CD14-positive monocyte (primary cell): ENCODE measurements around the gene C12orf54. TPM values are rescaled to one million over a fixed set of nuclear protein-coding genes. Genes with fewer than 3 reads are reported as not detected.
"Not testable (repeated sequence)": the region's sequence is repeated elsewhere in the genome, so short reads cannot be mapped to it uniquely, and the experiment has no call there.

Source experiments
- DNase-seq, 3 donors: peaks; one replicate each; pipeline ENCODE4 v3.0.0-alpha.2; 2011 to 2022
- H2AFZ ChIP-seq: 2 replicates; pipeline ENCODE4 v1.6.0; 2012; ENCODE audit warnings: mild to moderate bottlenecking, low read depth, low read length, inconsistent platforms; ENCODE audit not compliant: insufficient read depth, poor library complexity, severe bottlenecking
- H3K27ac ChIP-seq, 2 donors: 1 replicate in 1 of 2; 2 replicates in 1 of 2; pipeline ENCODE4 v1.5.1; 2012 to 2013; ENCODE audit warnings: low read length in 2 of 2, control low read depth in 1 of 2, inconsistent platforms in 1 of 2, low read depth in 1 of 2, mild to moderate bottlenecking in 1 of 2
- H3K27me3 ChIP-seq, 2 donors: one replicate each; pipeline versions ENCODE4 v1.6.0 to v1.6.1; 2011 to 2013; ENCODE audit warnings: low read length in 2 of 2; ENCODE audit not compliant: control insufficient read depth in 2 of 2, insufficient read depth in 2 of 2
- H3K36me3 ChIP-seq, 2 donors: replicated peaks in 1 of 2; 1 replicate in 1 of 2; 2 replicates in 1 of 2; pipeline versions ENCODE4 v1.5.1 to v1.6.1; 2012 to 2013; ENCODE audit warnings: low read length in 2 of 2, control low read depth in 1 of 2, inconsistent platforms in 1 of 2, mild to moderate bottlenecking in 1 of 2; ENCODE audit not compliant: insufficient read depth in 2 of 2, control insufficient read depth in 1 of 2
- H3K4me1 ChIP-seq, 2 donors: 1 replicate in 1 of 2; 2 replicates in 1 of 2; pipeline versions ENCODE4 v1.5.1 to v1.6.1; 2012 to 2013; ENCODE audit warnings: low read length in 2 of 2, control low read depth in 1 of 2, inconsistent platforms in 1 of 2, mild to moderate bottlenecking in 1 of 2, moderate library complexity in 1 of 2; ENCODE audit not compliant: insufficient read depth in 2 of 2, control insufficient read depth in 1 of 2
- H3K4me2 ChIP-seq: replicated peaks from 2 replicates; pipeline ENCODE3; 2012; ENCODE audit warnings: low read length, moderate library complexity, mild to moderate bottlenecking; ENCODE audit not compliant: poor library complexity, severe bottlenecking; ENCODE audit errors: extremely low read depth
- H3K4me3 ChIP-seq, 3 experiments: fragments of 200-600 bp in 1 of 3; sonication (generic) in 1 of 3; replicated peaks in 1 of 3; 1 replicate in 2 of 3; 2 replicates in 1 of 3; pipeline ENCODE4 v1.5.1; 2011 to 2013; ENCODE audit warnings: low read length in 3 of 3, mild to moderate bottlenecking in 3 of 3, control low read depth in 2 of 3, low read depth in 2 of 3, inconsistent platforms in 1 of 3, moderate library complexity in 1 of 3
- H3K79me2 ChIP-seq: 2 replicates; pipeline ENCODE4 v1.6.0; 2012; ENCODE audit warnings: mild to moderate bottlenecking, control low read depth, inconsistent platforms, low read length, moderate library complexity; ENCODE audit not compliant: insufficient read depth
- H3K9ac ChIP-seq: 2 replicates; pipeline ENCODE4 v1.6.0; 2017; ENCODE audit warnings: low read length, mild to moderate bottlenecking; ENCODE audit not compliant: insufficient read depth, poor library complexity, severe bottlenecking
- H3K9me3 ChIP-seq, 2 donors: replicated peaks in 1 of 2; 1 replicate in 1 of 2; 2 replicates in 1 of 2; pipeline versions ENCODE4 v1.5.1 to v1.6.1; 2012 to 2013; ENCODE audit warnings: low read length in 2 of 2, control low read depth in 1 of 2; ENCODE audit not compliant: control insufficient read depth in 1 of 2, insufficient read depth in 1 of 2
- H4K20me1 ChIP-seq: 2 replicates; pipeline ENCODE4 v1.6.0; 2012; ENCODE audit warnings: mild to moderate bottlenecking, low read length, control low read depth, moderate library complexity; ENCODE audit not compliant: insufficient read depth
- H3K27ac Mint-ChIP-seq, 7 donors: one replicate each; pipeline ENCODE4 v1.8.0; 2020; ENCODE audit warnings: mild to moderate bottlenecking in 7 of 7, mixed read lengths in 7 of 7, moderate library complexity in 6 of 7, inconsistent platforms in 2 of 7
- H3K27me3 Mint-ChIP-seq, 3 donors: one replicate each; pipeline ENCODE4 v1.8.0; 2021 to 2022; ENCODE audit warnings: low read depth in 3 of 3, mild to moderate bottlenecking in 3 of 3, mixed read lengths in 3 of 3, moderate library complexity in 3 of 3, inconsistent platforms in 1 of 3
- H3K36me3 Mint-ChIP-seq, 2 donors: one replicate each; pipeline ENCODE4 v1.8.0; 2020; ENCODE audit warnings: mixed read lengths in 2 of 2, inconsistent platforms in 1 of 2, mild to moderate bottlenecking in 1 of 2
- H3K4me1 Mint-ChIP-seq: one replicate; pipeline ENCODE4 v1.8.0; 2020; ENCODE audit warnings: mild to moderate bottlenecking, mixed read lengths
- H3K4me3 Mint-ChIP-seq, 2 donors: one replicate each; pipeline ENCODE4 v1.8.0; 2020; ENCODE audit warnings: mild to moderate bottlenecking in 2 of 2, mixed read lengths in 2 of 2, moderate library complexity in 1 of 2
- H3K9me3 Mint-ChIP-seq, 7 donors: one replicate each; pipeline ENCODE4 v1.8.0; 2020 to 2022; ENCODE audit warnings: mixed read lengths in 7 of 7, mild to moderate bottlenecking in 6 of 7, moderate library complexity in 6 of 7, inconsistent platforms in 2 of 7
- CTCF ChIP-seq: fragments of 200-600 bp; IDR thresholded peaks from one replicate; pipeline ENCODE4 v1.8.0; 2022; ENCODE audit warnings: antibody characterized with exemption, mild to moderate bottlenecking
- WGBS: methylation state at CpG from one replicate; pipeline ENCODE4 v1.1.5; 2013; ENCODE audit warnings: missing lambda C conversion rate; ENCODE audit not compliant: insufficient coverage; 5-methylcytosine and 5-hydroxymethylcytosine counted together
- intact Hi-C, 2 donors: fragments of 100-400 bp; cut with micrococcal nuclease; formaldehyde crosslinking; loops; one replicate each; pipeline versions ENCODE4 v1.15.0 to v1.15.1; 2023
- polyA plus RNA-seq, 3 donors: library from polyadenylated mRNA; depleted of rRNA in 1 of 3; unstranded in 2 of 3; stranded (reverse) in 1 of 3; fragments of 300-500 nt in 2 of 3; fragments of >200 nt in 1 of 3; fragmentation: Illumina TruSeq in 2 of 3; gene quantifications; 1 replicate in 2 of 3; 2 replicates in 1 of 3; pipeline ENCODE4 v1.2.3, GENCODE V29; 2012 to 2021

The C12orf54 gene
- polyA plus RNA-seq, 3 donors, result not detected

- Histone ChIP-seq H3K27me3 (no peaks in the 10 kb centered on the region), H3K27ac (no peak within 1 kb of the TSS), H3K9ac (no peak within 1 kb of the TSS), H4K20me1 (no peaks in the 10 kb centered on the region), H3K4me3 (no peak within 1 kb of the TSS), H3K9me3 (peaks cover 13 to 26% of the 10 kb centered on the region in 2 donors), H3K4me1 (no peaks in the 10 kb centered on the region), H3K36me3 (no peaks in the 10 kb centered on the region), H3K4me2 (no peak within 1 kb of the TSS), H3K79me2 (no peaks in the 10 kb centered on the region), H2AFZ (no peak within 1 kb of the TSS)
- WGBS, result 100% methylated on average over 5 of the region's 7 CpGs
- Mint-ChIP-seq H3K4me1 (no peaks in the 10 kb centered on the region), H3K36me3 (no peaks in the 10 kb centered on the region), H3K9me3 (peaks cover 28 to 53% (median 42%) of the 10 kb centered on the region in 7 donors), H3K4me3 (no peak within 1 kb of the TSS), H3K27ac (no peak within 1 kb of the TSS), H3K27me3 (peaks cover 3 to 4% (median 4%) of the 10 kb centered on the region in 3 donors)
- TF ChIP-seq CTCF, result no peak
- no peak for DNase-seq
- intact Hi-C loops, result no loop called here
Observed at GRCh38 chr12:48472259-48472658, 10.0 kb upstream of the C12orf54 start, which contains the start of gene ANP32D. Gene ANP32D (plus strand): TSS chr12:48472559. CDS start chr12:48472665, 106 bp downstream.

DNA sequence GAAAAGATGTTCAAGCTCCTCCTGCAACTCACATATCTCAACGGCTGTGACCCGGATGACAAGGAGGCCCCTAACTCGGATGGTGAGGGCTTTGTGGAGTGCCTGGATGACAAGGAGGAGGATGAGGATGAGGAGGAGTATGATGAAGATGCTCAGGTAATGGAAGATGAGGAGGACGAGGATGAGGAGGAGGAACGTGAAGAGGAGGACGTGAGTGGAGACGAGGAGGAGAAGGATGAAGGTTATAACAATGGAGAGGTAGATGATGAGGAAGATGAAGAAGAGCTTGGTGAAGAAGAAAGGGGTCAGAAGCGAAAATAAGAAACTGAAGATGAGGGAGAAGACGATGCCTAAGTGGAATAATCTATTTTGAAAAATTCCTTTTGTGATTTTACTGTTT is 9.2 kb upstream of the C12orf54 start:
- H3K27me3 ChIP-seq, result no peaks in the 10 kb centered on the region
- no peak overlapping the region for H3K27ac Mint-ChIP-seq
- no peak overlapping the region for H3K4me3 ChIP-seq
- TF ChIP-seq CTCF, result no peak
- 82% methylated on average over 7 of the region's 9 CpGs for WGBS
- no peaks in the 10 kb centered on the region for H3K36me3 Mint-ChIP-seq
- H2AFZ ChIP-seq, result no peak overlapping the region
- H3K9me3 ChIP-seq, result peaks cover 13 to 26% of the 10 kb centered on the region in 2 donors
- no peaks in the 10 kb centered on the region for H3K4me1 ChIP-seq
- intact Hi-C loops, result no loop called here
- no peaks in the 10 kb centered on the region for H3K79me2 ChIP-seq
- H3K4me2 ChIP-seq, result no peak overlapping the region
- no peak overlapping the region for H3K9ac ChIP-seq
- H3K27me3 Mint-ChIP-seq, result peaks cover 4 to 8% (median 4%) of the 10 kb centered on the region in 3 donors
- no peaks in the 10 kb centered on the region for H3K36me3 ChIP-seq
- H3K4me1 Mint-ChIP-seq, result no peaks in the 10 kb centered on the region
- no peaks in the 10 kb centered on the region for H4K20me1 ChIP-seq
- H3K9me3 Mint-ChIP-seq, result peaks cover 28 to 48% (median 40%) of the 10 kb centered on the region in 7 donors
- H3K4me3 Mint-ChIP-seq, result no peak overlapping the region
- no peak overlapping the region for H3K27ac ChIP-seq
- no peak for DNase-seq

- H3K79me2 ChIP-seq, H3K36me3 ChIP-seq, H3K27ac ChIP-seq, H3K9ac ChIP-seq, H3K27ac Mint-ChIP-seq, H3K4me1 ChIP-seq, H3K4me1 Mint-ChIP-seq, H3K4me3 Mint-ChIP-seq, H4K20me1 ChIP-seq, intact Hi-C loops, DNase-seq, H2AFZ ChIP-seq, H3K27me3 Mint-ChIP-seq, H3K36me3 Mint-ChIP-seq, H3K4me2 ChIP-seq, H3K4me3 ChIP-seq, H3K27me3 ChIP-seq: not testable (repeated sequence)
- H3K9me3 Mint-ChIP-seq, result peaks cover 15 to 39% (median 28%) of the 10 kb centered on the region in 7 donors
- 73% methylated on average over 2 of the region's 11 CpGs for WGBS
- H3K9me3 ChIP-seq, result peaks cover 4 to 16% of the 10 kb centered on the region in 2 donors
Observed at GRCh38 chr12:48474497-48474896, 7.8 kb upstream of the C12orf54 start.
